GM21576 (cell line): ENCODE data around the gene SPG11.
A peak's percentile ranks its signal among the peaks of the same experiment; 100 is the strongest.
"Not testable (repeated sequence)": the region's sequence is repeated elsewhere in the genome, so short reads cannot be mapped to it uniquely, and the experiment has no call there.

Source experiments
- ATAC-seq: cut with Tn5 transposase; IDR thresholded peaks from one replicate; pipeline ENCODE4 v1.9.1; 2021; ENCODE audit warnings: mild to moderate bottlenecking, moderate library complexity; ENCODE audit not compliant: unreplicated experiment

SPG11 gene

GRCh38 chr15:44663410-44664308, at the start of gene SPG11:
SPG11 (minus strand) TSS chr15:44663662; CDS start chr15:44663647, 15 bp downstream.
- peak; percentile 76 for ATAC-seq

GRCh38 chr15:44712346-44713005, 49.0 kb upstream of the SPG11 start:
- ATAC-seq: no peak

- peak; percentile 11 for ATAC-seq
Observed at GRCh38 chr15:44711743-44712345, 48.4 kb upstream of the SPG11 start.

- peak; percentile 70 for ATAC-seq
Observed at GRCh38 chr15:44711096-44711742, 47.8 kb upstream of the SPG11 start, which contains the start of the genes B2M and PATL2. B2M (plus strand) TSS chr15:44711517; CDS start chr15:44711547, 30 bp downstream. PATL2 (minus strand) TSS chr15:44711323; CDS start chr15:44676490, 34,833 bp downstream.

GRCh38 chr15:44710236-44711095, 47.0 kb upstream of the SPG11 start:
- ATAC-seq: peak; percentile 32

GRCh38 chr15:44706946-44707636, 43.6 kb upstream of the SPG11 start:
- no peak for ATAC-seq

GRCh38 chr15:44706401-44706800, 42.9 kb upstream of the SPG11 start:
- no peak for ATAC-seq

GRCh38 chr15:44705986-44706385, 42.5 kb upstream of the SPG11 start:
- no peak for ATAC-seq

- ATAC-seq: not testable (repeated sequence)
Observed at GRCh38 chr15:44700676-44701075, 37.2 kb upstream of the SPG11 start.

- ATAC-seq: no peak
Observed at GRCh38 chr15:44698641-44699040, 35.2 kb upstream of the SPG11 start.

- ATAC-seq: no peak
Observed at GRCh38 chr15:44697014-44697413, 33.6 kb upstream of the SPG11 start.

GRCh38 chr15:44695294-44695693, 31.8 kb upstream of the SPG11 start:
- ATAC-seq: no peak

GRCh38 chr15:44694416-44694815, 31.0 kb upstream of the SPG11 start:
- no peak for ATAC-seq

- ATAC-seq: no peak
Observed at GRCh38 chr15:44692659-44693058, 29.2 kb upstream of the SPG11 start.

- not testable (repeated sequence) for ATAC-seq
Observed at GRCh38 chr15:44690245-44690644, 26.8 kb upstream of the SPG11 start.

- ATAC-seq: not testable (repeated sequence)
Observed at GRCh38 chr15:44689318-44689717, 25.9 kb upstream of the SPG11 start.

GRCh38 chr15:44682809-44683682, 19.6 kb upstream of the SPG11 start:
- ATAC-seq: not testable (repeated sequence)

GRCh38 chr15:44682211-44682610, 18.7 kb upstream of the SPG11 start:
- no peak for ATAC-seq
